Measurements from ENCODE around the gene SORCS2.
A peak's percentile ranks its signal among the peaks of the same experiment; 100 is the strongest.

The SORCS2 gene

GRCh38 chr4:7223541-7223940 is 31.2 kb downstream of the SORCS2 start:
- peaks cover 2% of the 10 kb centered on the region for H3K9me3 ChIP-seq (ENCODE audit: control insufficient read depth, low read length)
- no peak overlapping the region for H2BK5ac ChIP-seq (ENCODE audit: low read depth, low read length, poor library complexity, severe bottlenecking)
- no peak overlapping the region for H3K18ac ChIP-seq (ENCODE audit: low read depth in 1 of 2, low read length in 2 of 2)
- H2BK15ac ChIP-seq (ENCODE audit: low read depth, poor library complexity, severe bottlenecking), result no peak overlapping the region
- H2BK12ac ChIP-seq (ENCODE audit: low read length in 2 of 2), result no peak overlapping the region
- H3K14ac ChIP-seq (ENCODE audit: low read length in 2 of 2), result no peak overlapping the region
- no peak overlapping the region for H3K4ac ChIP-seq (ENCODE audit: low read depth in 1 of 2, low read length in 2 of 2)
- H4K91ac ChIP-seq (ENCODE audit: low read length), result no peak overlapping the region
- H3K4me1 ChIP-seq (ENCODE audit: control insufficient read depth, insufficient read depth, low read depth, low read length), result peaks cover 12% of the 10 kb centered on the region
- H3K4me3 ChIP-seq (ENCODE audit: insufficient read depth in 1 of 2, low read depth in 1 of 2, low read length in 2 of 2), result peak overlapping the region in 1 of 2 experiments; percentile 15
- H4K8ac ChIP-seq (ENCODE audit: low read length), result no peak overlapping the region
- H3K4me2 ChIP-seq (ENCODE audit: low read length, poor library complexity, severe bottlenecking), result no peak overlapping the region
- H3K9ac ChIP-seq (ENCODE audit: low read length), result no peak overlapping the region
- no peak for DNase-seq
- H3K27me3 ChIP-seq (ENCODE audit: control insufficient read depth in 1 of 2, insufficient read depth in 1 of 2, low read length in 2 of 2), result peaks cover 4 to 9% of the 10 kb centered on the region in 2 experiments
- H2AFZ ChIP-seq (ENCODE audit: low read depth, low read length), result no peak overlapping the region
- H3K23ac ChIP-seq (ENCODE audit: low read length in 2 of 2), result no peak overlapping the region
- H2AK5ac ChIP-seq (ENCODE audit: low read length, severe bottlenecking), result no peak overlapping the region
- peaks cover 0 to 1% of the 10 kb centered on the region in 2 experiments for H3K36me3 ChIP-seq (ENCODE audit: control insufficient read depth in 1 of 2, insufficient read depth in 2 of 2, low read depth in 1 of 2, low read length in 2 of 2)
- 76% methylated on average over 5 of the region's 5 CpGs for WGBS
- H2BK120ac ChIP-seq (ENCODE audit: low read depth, low read length), result no peak overlapping the region
- no peaks in the 10 kb centered on the region for H3K79me1 ChIP-seq (replicated peaks; ENCODE audit: low read length, poor library complexity, severe bottlenecking)
- H3K27ac ChIP-seq (ENCODE audit: low read length, poor library complexity, severe bottlenecking), result no peak overlapping the region

- H4K8ac ChIP-seq (ENCODE audit: low read length), result no peak overlapping the region
Measured at GRCh38 chr4:7224001-7224400, 31.7 kb downstream of the SORCS2 start.

GRCh38 chr4:7224878-7225533 is 32.7 kb downstream of the SORCS2 start:
- Histone ChIP-seq H3K36me3 (ENCODE audit: control insufficient read depth in 1 of 2, insufficient read depth in 2 of 2, low read depth in 1 of 2, low read length in 2 of 2) (peaks cover 0 to 5% of the 10 kb centered on the region in 2 experiments), H2AFZ (ENCODE audit: low read depth, low read length) (no peak overlapping the region), H3K4me2 (ENCODE audit: low read length, poor library complexity, severe bottlenecking) (no peak overlapping the region), H3K4me1 (ENCODE audit: control insufficient read depth, insufficient read depth, low read depth, low read length) (peaks cover 9% of the 10 kb centered on the region), H2BK5ac (ENCODE audit: low read depth, low read length, poor library complexity, severe bottlenecking) (no peak overlapping the region), H3K18ac (ENCODE audit: low read depth in 1 of 2, low read length in 2 of 2) (no peak overlapping the region), H4K91ac (ENCODE audit: low read length) (no peak overlapping the region), H3K4ac (ENCODE audit: low read depth in 1 of 2, low read length in 2 of 2) (no peak overlapping the region), H3K23ac (ENCODE audit: low read length in 2 of 2) (no peak overlapping the region), H2BK15ac (ENCODE audit: low read depth, poor library complexity, severe bottlenecking) (no peak overlapping the region), H3K79me1 (replicated peaks; ENCODE audit: low read length, poor library complexity, severe bottlenecking) (no peaks in the 10 kb centered on the region), H3K14ac (ENCODE audit: low read length in 2 of 2) (no peak overlapping the region), H4K8ac (ENCODE audit: low read length) (no peak overlapping the region), H3K27ac (ENCODE audit: low read length, poor library complexity, severe bottlenecking) (no peak overlapping the region), H3K9ac (ENCODE audit: low read length) (no peak overlapping the region), H3K9me3 (ENCODE audit: control insufficient read depth, low read length) (peaks cover 2% of the 10 kb centered on the region), H2BK12ac (ENCODE audit: low read length in 2 of 2) (peak overlapping the region in 1 of 2 experiments; percentile 11), H2AK5ac (ENCODE audit: low read length, severe bottlenecking) (no peak overlapping the region), H3K4me3 (ENCODE audit: insufficient read depth in 1 of 2, low read depth in 1 of 2, low read length in 2 of 2) (no peak overlapping the region), H3K27me3 (ENCODE audit: control insufficient read depth in 1 of 2, insufficient read depth in 1 of 2, low read length in 2 of 2) (peaks cover 9% of the 10 kb centered on the region in 2 experiments), H2BK120ac (ENCODE audit: low read depth, low read length) (no peak overlapping the region)
- 88% methylated on average over 10 of the region's 11 CpGs for WGBS
- DNase-seq, result no peak

More at GRCh38 chr4:7224001-7224400, 31.7 kb downstream of the SORCS2 start:
- no peak overlapping the region for H3K9ac ChIP-seq (ENCODE audit: low read length)
- no peaks in the 10 kb centered on the region for H3K79me1 ChIP-seq (replicated peaks; ENCODE audit: low read length, poor library complexity, severe bottlenecking)
- peaks cover 2% of the 10 kb centered on the region for H3K9me3 ChIP-seq (ENCODE audit: control insufficient read depth, low read length)
- no peak overlapping the region for H3K18ac ChIP-seq (ENCODE audit: low read depth in 1 of 2, low read length in 2 of 2)
- no peak for DNase-seq
- peaks cover 9% of the 10 kb centered on the region for H3K4me1 ChIP-seq (ENCODE audit: control insufficient read depth, insufficient read depth, low read depth, low read length)
- H2BK120ac ChIP-seq (ENCODE audit: low read depth, low read length), result no peak overlapping the region
- no peak overlapping the region for H2BK5ac ChIP-seq (ENCODE audit: low read depth, low read length, poor library complexity, severe bottlenecking)
- no peak overlapping the region for H3K4ac ChIP-seq (ENCODE audit: low read depth in 1 of 2, low read length in 2 of 2)
- H2BK15ac ChIP-seq (ENCODE audit: low read depth, poor library complexity, severe bottlenecking), result no peak overlapping the region
- WGBS, result 94% methylated on average over 4 of the region's 4 CpGs
- H3K23ac ChIP-seq (ENCODE audit: low read length in 2 of 2), result no peak overlapping the region
- peaks cover 0 to 5% of the 10 kb centered on the region in 2 experiments for H3K36me3 ChIP-seq (ENCODE audit: control insufficient read depth in 1 of 2, insufficient read depth in 2 of 2, low read depth in 1 of 2, low read length in 2 of 2)
- H3K4me2 ChIP-seq (ENCODE audit: low read length, poor library complexity, severe bottlenecking), result no peak overlapping the region
- no peak overlapping the region for H3K27ac ChIP-seq (ENCODE audit: low read length, poor library complexity, severe bottlenecking)
- peaks cover 4 to 9% of the 10 kb centered on the region in 2 experiments for H3K27me3 ChIP-seq (ENCODE audit: control insufficient read depth in 1 of 2, insufficient read depth in 1 of 2, low read length in 2 of 2)
- no peak overlapping the region for H2AK5ac ChIP-seq (ENCODE audit: low read length, severe bottlenecking)
- no peak overlapping the region for H4K91ac ChIP-seq (ENCODE audit: low read length)
- no peak overlapping the region for H3K4me3 ChIP-seq (ENCODE audit: insufficient read depth in 1 of 2, low read depth in 1 of 2, low read length in 2 of 2)
- no peak overlapping the region for H2AFZ ChIP-seq (ENCODE audit: low read depth, low read length)
- no peak overlapping the region for H2BK12ac ChIP-seq (ENCODE audit: low read length in 2 of 2)
- no peak overlapping the region for H3K14ac ChIP-seq (ENCODE audit: low read length in 2 of 2)

GRCh38 chr4:7226439-7226838 is 34.1 kb downstream of the SORCS2 start:
- DNase-seq, result no peak
- WGBS, result 83% methylated on average over 16 of the region's 22 CpGs

More at GRCh38 chr4:7226439-7226838, 34.1 kb downstream of the SORCS2 start:
- no peak overlapping the region for H3K9ac ChIP-seq (ENCODE audit: low read length)
- H3K4me2 ChIP-seq (ENCODE audit: low read length, poor library complexity, severe bottlenecking), result no peak overlapping the region
- H2BK120ac ChIP-seq (ENCODE audit: low read depth, low read length), result no peak overlapping the region
- no peak overlapping the region for H3K18ac ChIP-seq (ENCODE audit: low read depth in 1 of 2, low read length in 2 of 2)
- no peak overlapping the region for H2AFZ ChIP-seq (ENCODE audit: low read depth, low read length)
- no peak overlapping the region for H4K91ac ChIP-seq (ENCODE audit: low read length)
- no peaks in the 10 kb centered on the region for H3K79me1 ChIP-seq (replicated peaks; ENCODE audit: low read length, poor library complexity, severe bottlenecking)
- no peak overlapping the region for H2BK5ac ChIP-seq (ENCODE audit: low read depth, low read length, poor library complexity, severe bottlenecking)
- H3K4me3 ChIP-seq (ENCODE audit: insufficient read depth in 1 of 2, low read depth in 1 of 2, low read length in 2 of 2), result no peak overlapping the region
- peaks cover 11% of the 10 kb centered on the region for H3K9me3 ChIP-seq (ENCODE audit: control insufficient read depth, low read length)
- H3K36me3 ChIP-seq (ENCODE audit: control insufficient read depth in 1 of 2, insufficient read depth in 2 of 2, low read depth in 1 of 2, low read length in 2 of 2), result peaks cover 0 to 5% of the 10 kb centered on the region in 2 experiments
- no peak overlapping the region for H3K14ac ChIP-seq (ENCODE audit: low read length in 2 of 2)
- H2AK5ac ChIP-seq (ENCODE audit: low read length, severe bottlenecking), result no peak overlapping the region
- H2BK15ac ChIP-seq (ENCODE audit: low read depth, poor library complexity, severe bottlenecking), result no peak overlapping the region
- H2BK12ac ChIP-seq (ENCODE audit: low read length in 2 of 2), result no peak overlapping the region
- peaks cover 9% of the 10 kb centered on the region for H3K4me1 ChIP-seq (ENCODE audit: control insufficient read depth, insufficient read depth, low read depth, low read length)
- no peak overlapping the region for H3K27ac ChIP-seq (ENCODE audit: low read length, poor library complexity, severe bottlenecking)
- peaks cover 7 to 9% of the 10 kb centered on the region in 2 experiments for H3K27me3 ChIP-seq (ENCODE audit: control insufficient read depth in 1 of 2, insufficient read depth in 1 of 2, low read length in 2 of 2)
- no peak overlapping the region for H3K23ac ChIP-seq (ENCODE audit: low read length in 2 of 2)
- no peak overlapping the region for H3K4ac ChIP-seq (ENCODE audit: low read depth in 1 of 2, low read length in 2 of 2)
- H4K8ac ChIP-seq (ENCODE audit: low read length), result no peak overlapping the region

Measured in mesenchymal stem cell (in vitro differentiated cells and primary cell).